ENCODE measurements around the gene CCSER1. TPM values are rescaled to one million over a fixed set of nuclear protein-coding genes. Genes with fewer than 3 reads are reported as not detected.

The CCSER1 gene
- total and polyA plus RNA-seq, 2 of the 8 experiments (the other 6 are each of a cell fraction or from before 2014, with no cell fraction given), result 0.26 to 0.84 TPM

- H3K36me3 ChIP-seq (ENCODE audit: control insufficient read depth in 2 of 4, insufficient read depth in 4 of 4, low read length in 3 of 4), result no peaks in the 10 kb centered on the region
- no peak overlapping the region for H2AFZ ChIP-seq (ENCODE audit: low read length)
- no peak overlapping the region for H3K56ac ChIP-seq (replicated peaks; ENCODE audit: insufficient read length, low read depth, low read length)
- no peak overlapping the region for H3K27ac ChIP-seq (ENCODE audit: low read depth, low read length)
- no peak overlapping the region for H2BK20ac ChIP-seq (ENCODE audit: low read length)
- no peak overlapping the region for H4K91ac ChIP-seq (replicated peaks; ENCODE audit: insufficient read length, low read length)
- H3K14ac ChIP-seq (ENCODE audit: insufficient read length), result no peak overlapping the region
- H3K9me3 ChIP-seq (ENCODE audit: insufficient read depth in 2 of 2, low read depth in 1 of 2, low read length in 1 of 2), result no peaks in the 10 kb centered on the region
- 87% methylated on average over 4 of the region's 4 CpGs; no CpG with 5 or more reads in 1 of the 2 experiments for WGBS, 2 experiments (ENCODE audit: extremely low coverage in 1 of 2, insufficient coverage in 1 of 2, insufficient read length in 1 of 2, insufficient replicate concordance in 2 of 2, low coverage in 1 of 2, low lambda C conversion rate in 2 of 2, missing lambda C conversion rate in 1 of 2)
- no peak overlapping the region for H2BK15ac ChIP-seq (ENCODE audit: low read length)
- H3K79me2 ChIP-seq (ENCODE audit: control insufficient read depth in 1 of 2, insufficient read depth in 2 of 2, low read length in 2 of 2), result no peaks in the 10 kb centered on the region
- DNase-seq (ENCODE audit: low read depth in 1 of 2, low spot score in 2 of 2) (no peak), FAIRE-seq (no peak)
- H4K8ac ChIP-seq (ENCODE audit: extremely low read depth, insufficient read depth, low read length), result no peak overlapping the region
- TF ChIP-seq JUND (IDR thresholded peaks at IDR 0.05; ENCODE audit: low read length) (no peak), E2F6 (IDR thresholded peaks at IDR 0.05) (no peak), TAF7 (optimal IDR thresholded peaks at IDR 0.05; ENCODE audit: borderline replicate concordance, low read depth, low read length) (no peak), ASH2L (IDR thresholded peaks at IDR 0.05; ENCODE audit: low read length) (no peak)
- no peak overlapping the region for H2BK12ac ChIP-seq (ENCODE audit: low read depth, low read length)
- no peak overlapping the region for H4K5ac ChIP-seq (ENCODE audit: insufficient read length, low read depth, low read length)
- no peak overlapping the region for H3K9ac ChIP-seq (replicated peaks in 1 of 4; ENCODE audit: extremely low read depth in 1 of 4, low read depth in 3 of 4, low read length in 3 of 4)
- H2BK120ac ChIP-seq (replicated peaks; ENCODE audit: low read depth, low read length), result no peak overlapping the region
- ChIA-PET CTCF (ENCODE audit: partially characterized antibody) (interaction anchor here (0.7 kb wide), 1 partner anchor 333 kb away, joined by 3 read pairs; no protein-coding TSS in a partner anchor), POLR2A (ENCODE audit: partially characterized antibody) (no interaction called here)
- H3K4me2 ChIP-seq (ENCODE audit: insufficient read depth in 1 of 2, low read depth in 2 of 2, low read length in 2 of 2), result no peak overlapping the region
- no peak overlapping the region for H2AK5ac ChIP-seq (ENCODE audit: low read depth, low read length)
- no peak overlapping the region for H3K23ac ChIP-seq (ENCODE audit: insufficient read length)
- H3K23me2 ChIP-seq (ENCODE audit: low read depth, low read length), result no peaks in the 10 kb centered on the region
- no peaks in the 10 kb centered on the region for H3K4me1 ChIP-seq (replicated peaks in 1 of 4; ENCODE audit: control insufficient read depth in 3 of 4, insufficient read depth in 4 of 4, low read length in 3 of 4)
- no peaks in the 10 kb centered on the region for H4K20me1 ChIP-seq (replicated peaks in 1 of 2; ENCODE audit: control insufficient read depth in 1 of 2, insufficient read depth in 2 of 2, low read length in 2 of 2)
- H3K79me1 ChIP-seq (ENCODE audit: low read depth, low read length), result no peaks in the 10 kb centered on the region
- no peak overlapping the region for H3K4me3 ChIP-seq (ENCODE audit: extremely low read depth in 1 of 4, insufficient read depth in 2 of 4, low read depth in 3 of 4, low read length in 4 of 4)
- H3K27me3 ChIP-seq (replicated peaks in 1 of 4; ENCODE audit: control insufficient read depth in 3 of 4, extremely low read depth in 1 of 4, insufficient read depth in 3 of 4, low read length in 3 of 4), result no peaks in the 10 kb centered on the region
- H2BK5ac ChIP-seq (ENCODE audit: low read depth, low read length), result no peak overlapping the region
- no peak overlapping the region for H3K4ac ChIP-seq (replicated peaks; ENCODE audit: insufficient read length, low read depth, low read length)
- no peak overlapping the region for H3K18ac ChIP-seq (ENCODE audit: extremely low read depth, low read length)
Observed at GRCh38 chr4:90476586-90476985, 349.4 kb downstream of the CCSER1 start.
